HCT116 (cell line): ENCODE data around the gene SNX8. TPM values are rescaled to one million over a fixed set of nuclear protein-coding genes. Genes with fewer than 3 reads are reported as not detected.

Experiments used
- ATAC-seq: fragments of 200-7000 bp; cut with Tn5 transposase; 2 replicates; pipeline ENCODE4 v1.9.1; 2020; ENCODE audit warnings: mild to moderate bottlenecking, moderate library complexity
- BruUV-seq: library from RNA; stranded (reverse); fragments of 400-500 nt; replicated peaks from 2 replicates; lab custom pipeline; 2021; lab: Mats Ljungman, UMichigan
- CTCF ChIA-PET: fragments of 300-600 bp; sonication (Branson Sonifier 250); formaldehyde crosslinking; loops from one replicate; lab custom pipeline; 2021; ENCODE audit warnings: antibody characterized with exemption; lab: Charles Lee
- POLR2A ChIA-PET: fragments of 300-600, 350-600 bp; sonication (Branson Sonifier 250); formaldehyde crosslinking; loops from one replicate; lab custom pipeline; 2021; ENCODE audit warnings: antibody characterized with exemption; lab: Charles Lee
- RAD21 ChIA-PET, 2 experiments: fragments of 300-600 bp; sonication (Branson Sonifier 250); formaldehyde crosslinking; loops; one replicate each; lab custom pipeline; 2023; ENCODE audit warnings: low total read pairs in 2 of 2; ENCODE audit not compliant: uncharacterized antibody in 2 of 2, unreplicated experiment in 2 of 2, low non-redundant PET in 1 of 2; lab: Charles Lee
- DNase-seq: peaks from one replicate; pipeline ENCODE4 v3.0.0-alpha.2; 2010; ENCODE audit warnings: low read depth, low spot score
- H2AFZ ChIP-seq: fragments of 200-600 bp; shearing (Covaris generic), sonication (generic); 2 replicates; pipeline ENCODE4 v1.6.1; 2017; ENCODE audit warnings: low read depth, mixed run types, mixed read lengths, antibody characterized with exemption, low read length; ENCODE audit not compliant: poor library complexity, severe bottlenecking
- H3K27ac ChIP-seq: 2 replicates; pipeline ENCODE4 v1.5.1; 2012; ENCODE audit warnings: low read depth, low read length
- H3K27me3 ChIP-seq: fragments of 200-600 bp; sonication (generic); 2 replicates; pipeline ENCODE4 v1.6.1; 2016; ENCODE audit warnings: mixed run types, low read length, mixed read lengths; ENCODE audit not compliant: insufficient read depth
- H3K36me3 ChIP-seq, 2 experiments: fragments of 200-500 bp in 1 of 2; fragments of 200-600 bp in 1 of 2; sonication (Bioruptor generic) in 1 of 2; sonication (generic) in 1 of 2; 2 replicates each; pipeline versions ENCODE4 v1.5.1 to v1.6.1; 2014 to 2016; ENCODE audit warnings: low read length in 2 of 2, inconsistent platforms in 1 of 2, mixed read lengths in 1 of 2, mixed run types in 1 of 2; ENCODE audit not compliant: insufficient read depth in 2 of 2, control insufficient read depth in 1 of 2
- H3K4me1 ChIP-seq, 2 experiments: fragments of 200-600 bp in 1 of 2; sonication (generic) in 1 of 2; 2 replicates each; pipeline versions ENCODE4 v1.5.1 to v1.6.1; 2012 to 2017; ENCODE audit warnings: low read length in 2 of 2, inconsistent platforms in 1 of 2, mild to moderate bottlenecking in 1 of 2, mixed read lengths in 1 of 2, mixed run types in 1 of 2, moderate library complexity in 1 of 2; ENCODE audit not compliant: insufficient read depth in 2 of 2, control insufficient read depth in 1 of 2
- H3K4me2 ChIP-seq: fragments of 200-600 bp; sonication (generic); 2 replicates; pipeline ENCODE4 v1.6.1; 2017; ENCODE audit warnings: mixed run types, low read length, mixed read lengths
- H3K4me3 ChIP-seq, 2 experiments: fragments of 200-600 bp in 1 of 2; sonication (generic) in 1 of 2; replicated peaks in 1 of 2; 2 replicates each; pipeline ENCODE4 v1.5.1; 2011 to 2016; ENCODE audit warnings: low read length in 2 of 2, control low read depth in 1 of 2, low read depth in 1 of 2, mild to moderate bottlenecking in 1 of 2, mixed read lengths in 1 of 2, mixed run types in 1 of 2
- H3K79me2 ChIP-seq: fragments of 200-600 bp; sonication (generic); 2 replicates; pipeline ENCODE4 v1.6.1; 2017; ENCODE audit warnings: mild to moderate bottlenecking, mixed run types, low read length, moderate library complexity, mixed read lengths; ENCODE audit not compliant: insufficient read depth
- H3K9ac ChIP-seq: fragments of 200-600 bp; sonication (generic); 2 replicates; pipeline ENCODE4 v1.6.1; 2016; ENCODE audit warnings: low read length, mixed read lengths
- H3K9me2 ChIP-seq: fragments of 200-600 bp; sonication (generic), shearing (Covaris generic); 2 replicates; pipeline ENCODE4 v1.6.1; 2017; ENCODE audit warnings: mixed run types, mild to moderate bottlenecking, moderate library complexity; ENCODE audit not compliant: insufficient read depth
- H3K9me3 ChIP-seq, 2 experiments: fragments of 200-500 bp in 1 of 2; fragments of 200-600 bp in 1 of 2; sonication (Bioruptor generic) in 1 of 2; sonication (generic) in 1 of 2; 2 replicates each; pipeline ENCODE4 v1.6.1; 2014 to 2017; ENCODE audit warnings: low read length in 2 of 2, mixed read lengths in 2 of 2, inconsistent platforms in 1 of 2, low read depth in 1 of 2, mild to moderate bottlenecking in 1 of 2, mixed run types in 1 of 2, moderate library complexity in 1 of 2; ENCODE audit not compliant: control insufficient read depth in 1 of 2, insufficient read depth in 1 of 2
- H4K20me1 ChIP-seq: fragments of 200-600 bp; sonication (generic), shearing (Covaris generic); 2 replicates; pipeline ENCODE4 v1.6.1; 2017; ENCODE audit warnings: mixed run types, mild to moderate bottlenecking, moderate library complexity; ENCODE audit not compliant: insufficient read depth
- ATF3 ChIP-seq: IDR thresholded peaks from 2 replicates; pipeline ENCODE4 v1.6.1; 2012
- CEBPB ChIP-seq: IDR thresholded peaks from 2 replicates; pipeline ENCODE4 v1.6.1; 2012; ENCODE audit warnings: low read depth
- EGR1 ChIP-seq: IDR thresholded peaks from 2 replicates; pipeline ENCODE4 v1.6.1; 2012; ENCODE audit warnings: low read depth
- EZH2 ChIP-seq: fragments of 200-600 bp; sonication (generic); IDR thresholded peaks from 2 replicates; pipeline ENCODE4 v1.6.1; 2017; ENCODE audit warnings: antibody characterized with exemption, mixed run types
- EZH2phosphoT487 ChIP-seq: fragments of 200-600 bp; IDR thresholded peaks from 2 replicates; pipeline ENCODE4 v1.6.1; 2018; ENCODE audit warnings: antibody characterized with exemption, borderline replicate concordance
- FOSL1 ChIP-seq: IDR thresholded peaks from 2 replicates; pipeline ENCODE4 v1.6.1; 2012; ENCODE audit warnings: low read depth
- JUND ChIP-seq: IDR thresholded peaks from 2 replicates; pipeline ENCODE4 v1.6.1; 2012
- MAX ChIP-seq: IDR thresholded peaks from 2 replicates; pipeline ENCODE4 v1.6.1; 2012
- POLR2A ChIP-seq: IDR thresholded peaks from 2 replicates; pipeline ENCODE4 v1.7.0; 2011; ENCODE audit warnings: borderline replicate concordance; ENCODE audit not compliant: insufficient read depth, insufficient read length; ENCODE audit errors: extremely low read depth
- POLR2AphosphoS5 ChIP-seq: IDR thresholded peaks from 2 replicates; pipeline ENCODE4 v1.6.1; 2011; ENCODE audit warnings: mild to moderate bottlenecking, low read depth, low read length, moderate library complexity
- REST ChIP-seq: IDR thresholded peaks from 2 replicates; pipeline ENCODE4 v1.6.1; 2012; ENCODE audit warnings: low read depth
- SIN3A ChIP-seq: IDR thresholded peaks from 2 replicates; pipeline ENCODE4 v1.6.1; 2012; ENCODE audit warnings: low read depth
- SRF ChIP-seq: IDR thresholded peaks from 2 replicates; pipeline ENCODE4 v1.6.1; 2012; ENCODE audit warnings: low read depth
- TCF7L2 ChIP-seq: IDR thresholded peaks from 2 replicates; pipeline ENCODE4 v1.7.0; 2011; ENCODE audit warnings: borderline replicate concordance, inconsistent platforms; ENCODE audit not compliant: insufficient read depth, insufficient read length; ENCODE audit errors: extremely low read depth
- YY1 ChIP-seq: IDR thresholded peaks from 2 replicates; pipeline ENCODE4 v1.6.1; 2011; ENCODE audit warnings: low read length, low read depth, moderate library complexity, mild to moderate bottlenecking; ENCODE audit not compliant: insufficient replicate concordance; ENCODE audit errors: extremely low read depth
- ZFX ChIP-seq: fragments of 450-650 bp; IDR thresholded peaks from 2 replicates; pipeline ENCODE4 v1.6.1; 2017
- ZNF274 ChIP-seq: fragments of 200-500 bp; sonication (Bioruptor generic); IDR thresholded peaks from 2 replicates; pipeline ENCODE4 v1.6.1; 2014; ENCODE audit warnings: mild to moderate bottlenecking, low read depth, low read length, inconsistent platforms
- intact Hi-C: fragments of 100-400 bp; cut with micrococcal nuclease; formaldehyde crosslinking; loops from 2 replicates; pipeline ENCODE4 v1.10.0; 2022
- total RNA-seq: library from RNA; stranded (reverse); gene quantifications from one replicate; pipeline ENCODE4 v1.2.1, GENCODE V29; 2021; ENCODE audit not compliant: unreplicated experiment

The SNX8 gene
- total RNA-seq, 1 experiment from 2014 or later: 41.7 TPM

GRCh38 chr7:2222516-2222915 is 91.7 kb downstream of the SNX8 start:
- Histone ChIP-seq H3K79me2 (peaks cover 37% of the 10 kb centered on the region), H4K20me1 (no peaks in the 10 kb centered on the region), H3K4me2 (no peak overlapping the region), H3K4me3 (no peak overlapping the region), H3K27me3 (no peaks in the 10 kb centered on the region), H3K9me3 (no peaks in the 10 kb centered on the region), H3K9me2 (no peaks in the 10 kb centered on the region), H2AFZ (no peak overlapping the region), H3K36me3 (peaks cover 4 to 22% of the 10 kb centered on the region in 2 experiments; a peak in 2 of 4 replicates), H3K9ac (no peak overlapping the region), H3K27ac (no peak overlapping the region), H3K4me1 (peaks cover 0 to 17% of the 10 kb centered on the region in 2 experiments; a peak in 2 of 4 replicates)
- RAD21 ChIA-PET: no interaction called here
- DNase-seq: no peak
- BruUV-seq: no TSS peak
- intact Hi-C loops: no loop called here
- no peak for TF ChIP-seq TCF7L2
- no peak for TF ChIP-seq ATF3
- TF ChIP-seq CEBPB: no peak
- no peak for TF ChIP-seq JUND
- TF ChIP-seq FOSL1: no peak
- TF ChIP-seq EGR1: no peak
- TF ChIP-seq ZFX: no peak
- ATAC-seq: no peak
- CTCF ChIA-PET: no interaction called here
- POLR2A ChIA-PET: no interaction called here

- Histone ChIP-seq H3K27me3 (no peaks in the 10 kb centered on the region), H3K4me1 (peaks cover 0 to 16% of the 10 kb centered on the region in 2 experiments; a peak in 2 of 4 replicates), H3K79me2 (peaks cover 21% of the 10 kb centered on the region; the same call in 1 of the 2 replicates), H3K4me3 (no peak overlapping the region), H2AFZ (no peak overlapping the region), H3K9me2 (no peaks in the 10 kb centered on the region), H3K36me3 (peaks cover 9 to 21% of the 10 kb centered on the region in 2 experiments; a peak in 3 of 4 replicates), H3K27ac (no peak overlapping the region), H4K20me1 (no peaks in the 10 kb centered on the region), H3K9me3 (no peaks in the 10 kb centered on the region), H3K9ac (no peak overlapping the region), H3K4me2 (no peak overlapping the region)
- intact Hi-C loops: no loop called here
- no peak for ATAC-seq
- POLR2A ChIA-PET: no interaction called here
- no TSS peak for BruUV-seq
- CTCF ChIA-PET: no interaction called here
- no peak for DNase-seq
- RAD21 ChIA-PET: no interaction called here
- no peak for TF ChIP-seq ZNF274
- TF ChIP-seq POLR2AphosphoS5: no peak
- no peak for TF ChIP-seq ATF3
- no peak for TF ChIP-seq MAX
- TF ChIP-seq SRF: no peak
- TF ChIP-seq POLR2A: no peak
- TF ChIP-seq FOSL1: no peak
- TF ChIP-seq EZH2phosphoT487: no peak
- no peak for TF ChIP-seq JUND
- TF ChIP-seq REST: no peak
- TF ChIP-seq EZH2: no peak
- TF ChIP-seq YY1: no peak
- no peak for TF ChIP-seq SIN3A
Observed at GRCh38 chr7:2220954-2221353, 93.3 kb downstream of the SNX8 start.
